Measurements from ENCODE around the gene TCEAL6.
A peak's percentile ranks its signal among the peaks of the same experiment; 100 is the strongest.
"Not testable (repeated sequence)": the region's sequence is repeated elsewhere in the genome, so short reads cannot be mapped to it uniquely, and the experiment has no call there.

TCEAL6 gene

GRCh38 chrX:102142274-102142673 is at the start of gene TCEAL6:
Gene TCEAL6 (minus strand): TSS chrX:102142481.
- not testable (repeated sequence) for H3K4me3 ChIP-seq (ENCODE audit: low read depth in 1 of 2, low read length in 2 of 2); H3K36me3 ChIP-seq (ENCODE audit: control insufficient read depth in 1 of 2, insufficient read depth in 2 of 2, low read length in 2 of 2); H3K27me3 ChIP-seq (ENCODE audit: low read depth, low read length); H3K9me3 ChIP-seq (ENCODE audit: control insufficient read depth in 1 of 2, low read length in 2 of 2); H3K4me1 ChIP-seq (ENCODE audit: control insufficient read depth in 1 of 2, insufficient read depth in 2 of 2, low read length in 2 of 2); H3K27ac ChIP-seq (ENCODE audit: low read length)

- H3K36me3 ChIP-seq (ENCODE audit: control insufficient read depth in 1 of 2, insufficient read depth in 2 of 2, low read length in 2 of 2): no peaks in the 10 kb centered on the region
- H3K27ac ChIP-seq (ENCODE audit: low read length): no peak overlapping the region
- no peaks in the 10 kb centered on the region for H3K4me1 ChIP-seq (ENCODE audit: control insufficient read depth in 1 of 2, insufficient read depth in 2 of 2, low read length in 2 of 2)
- H3K4me3 ChIP-seq (ENCODE audit: low read depth in 1 of 2, low read length in 2 of 2): no peak overlapping the region
- H3K27me3 ChIP-seq (ENCODE audit: low read depth, low read length): no peaks in the 10 kb centered on the region
- H3K9me3 ChIP-seq (ENCODE audit: control insufficient read depth in 1 of 2, low read length in 2 of 2): no peaks in the 10 kb centered on the region
These were observed 43.9 kb upstream of the TCEAL6 start for GRCh38 chrX:102185967-102186720.

- no peaks in the 10 kb centered on the region for H3K27me3 ChIP-seq (ENCODE audit: low read depth, low read length)
- H3K27ac ChIP-seq (ENCODE audit: low read length): no peak within 1 kb of the TSS
- no peaks in the 10 kb centered on the region for H3K9me3 ChIP-seq (ENCODE audit: control insufficient read depth in 1 of 2, low read length in 2 of 2)
- H3K4me1 ChIP-seq (ENCODE audit: control insufficient read depth in 1 of 2, insufficient read depth in 2 of 2, low read length in 2 of 2): no peaks in the 10 kb centered on the region
- no peaks in the 10 kb centered on the region for H3K36me3 ChIP-seq (ENCODE audit: control insufficient read depth in 1 of 2, insufficient read depth in 2 of 2, low read length in 2 of 2)
- peak within 1 kb of the TSS; percentile 62 to 66 for H3K4me3 ChIP-seq (ENCODE audit: low read depth in 1 of 2, low read length in 2 of 2)
These were observed 13.5 kb upstream of the TCEAL6 start, which contains the start of gene BEX5 for GRCh38 chrX:102155806-102156179. Gene BEX5 (minus strand): TSS chrX:102155977. CDS start chrX:102154265, 1,712 bp downstream.

- Histone ChIP-seq H3K4me1 (ENCODE audit: control insufficient read depth in 1 of 2, insufficient read depth in 2 of 2, low read length in 2 of 2) (no peaks in the 10 kb centered on the region), H3K27ac (ENCODE audit: low read length) (no peak overlapping the region), H3K9me3 (ENCODE audit: control insufficient read depth in 1 of 2, low read length in 2 of 2) (no peaks in the 10 kb centered on the region), H3K27me3 (ENCODE audit: low read depth, low read length) (no peaks in the 10 kb centered on the region), H3K4me3 (ENCODE audit: low read depth in 1 of 2, low read length in 2 of 2) (peak overlapping the region; percentile 62 to 66), H3K36me3 (ENCODE audit: control insufficient read depth in 1 of 2, insufficient read depth in 2 of 2, low read length in 2 of 2) (no peaks in the 10 kb centered on the region)
These were observed 12.9 kb upstream of the TCEAL6 start for GRCh38 chrX:102154900-102155805.

GRCh38 chrX:102154218-102154860 is 12.1 kb upstream of the TCEAL6 start:
- Histone ChIP-seq H3K27ac (ENCODE audit: low read length) (no peak overlapping the region), H3K36me3 (ENCODE audit: control insufficient read depth in 1 of 2, insufficient read depth in 2 of 2, low read length in 2 of 2) (no peaks in the 10 kb centered on the region), H3K4me1 (ENCODE audit: control insufficient read depth in 1 of 2, insufficient read depth in 2 of 2, low read length in 2 of 2) (no peaks in the 10 kb centered on the region), H3K9me3 (ENCODE audit: control insufficient read depth in 1 of 2, low read length in 2 of 2) (no peaks in the 10 kb centered on the region), H3K4me3 (ENCODE audit: low read depth in 1 of 2, low read length in 2 of 2) (peak overlapping the region in 1 of 2 donors; percentile 66), H3K27me3 (ENCODE audit: low read depth, low read length) (no peaks in the 10 kb centered on the region)

GRCh38 chrX:102141631-102142030 is 650 bp downstream of the TCEAL6 start:
- not testable (repeated sequence) for H3K9me3 ChIP-seq (ENCODE audit: control insufficient read depth in 1 of 2, low read length in 2 of 2); H3K27ac ChIP-seq (ENCODE audit: low read length); H3K27me3 ChIP-seq (ENCODE audit: low read depth, low read length); H3K36me3 ChIP-seq (ENCODE audit: control insufficient read depth in 1 of 2, insufficient read depth in 2 of 2, low read length in 2 of 2); H3K4me1 ChIP-seq (ENCODE audit: control insufficient read depth in 1 of 2, insufficient read depth in 2 of 2, low read length in 2 of 2); H3K4me3 ChIP-seq (ENCODE audit: low read depth in 1 of 2, low read length in 2 of 2)

GRCh38 chrX:102140876-102141275 is 1.4 kb downstream of the TCEAL6 start:
- H3K36me3 ChIP-seq (ENCODE audit: control insufficient read depth in 1 of 2, insufficient read depth in 2 of 2, low read length in 2 of 2); H3K4me3 ChIP-seq (ENCODE audit: low read depth in 1 of 2, low read length in 2 of 2); H3K4me1 ChIP-seq (ENCODE audit: control insufficient read depth in 1 of 2, insufficient read depth in 2 of 2, low read length in 2 of 2); H3K27ac ChIP-seq (ENCODE audit: low read length); H3K27me3 ChIP-seq (ENCODE audit: low read depth, low read length); H3K9me3 ChIP-seq (ENCODE audit: control insufficient read depth in 1 of 2, low read length in 2 of 2): not testable (repeated sequence)

- Histone ChIP-seq H3K27me3 (ENCODE audit: low read depth, low read length) (no peaks in the 10 kb centered on the region), H3K4me1 (ENCODE audit: control insufficient read depth in 1 of 2, insufficient read depth in 2 of 2, low read length in 2 of 2) (no peaks in the 10 kb centered on the region), H3K9me3 (ENCODE audit: control insufficient read depth in 1 of 2, low read length in 2 of 2) (no peaks in the 10 kb centered on the region), H3K27ac (ENCODE audit: low read length) (no peak overlapping the region), H3K36me3 (ENCODE audit: control insufficient read depth in 1 of 2, insufficient read depth in 2 of 2, low read length in 2 of 2) (no peaks in the 10 kb centered on the region), H3K4me3 (ENCODE audit: low read depth in 1 of 2, low read length in 2 of 2) (no peak overlapping the region)
These were observed 4.2 kb downstream of the TCEAL6 start for GRCh38 chrX:102138064-102138463.

- no peak overlapping the region for H3K4me3 ChIP-seq (ENCODE audit: low read depth in 1 of 2, low read length in 2 of 2)
- no peak overlapping the region for H3K27ac ChIP-seq (ENCODE audit: low read length)
- no peaks in the 10 kb centered on the region for H3K4me1 ChIP-seq (ENCODE audit: control insufficient read depth in 1 of 2, insufficient read depth in 2 of 2, low read length in 2 of 2)
- H3K9me3 ChIP-seq (ENCODE audit: control insufficient read depth in 1 of 2, low read length in 2 of 2): no peaks in the 10 kb centered on the region
- H3K27me3 ChIP-seq (ENCODE audit: low read depth, low read length): no peaks in the 10 kb centered on the region
- H3K36me3 ChIP-seq (ENCODE audit: control insufficient read depth in 1 of 2, insufficient read depth in 2 of 2, low read length in 2 of 2): no peaks in the 10 kb centered on the region
These were observed 12.8 kb downstream of the TCEAL6 start for GRCh38 chrX:102129473-102129872.

GRCh38 chrX:102126863-102127262 is 15.4 kb downstream of the TCEAL6 start:
- H3K9me3 ChIP-seq (ENCODE audit: control insufficient read depth in 1 of 2, low read length in 2 of 2): no peaks in the 10 kb centered on the region
- H3K4me3 ChIP-seq (ENCODE audit: low read depth in 1 of 2, low read length in 2 of 2): peak overlapping the region in 1 of 2 donors; percentile 58
- no peak overlapping the region for H3K27ac ChIP-seq (ENCODE audit: low read length)
- H3K36me3 ChIP-seq (ENCODE audit: control insufficient read depth in 1 of 2, insufficient read depth in 2 of 2, low read length in 2 of 2): no peaks in the 10 kb centered on the region
- H3K27me3 ChIP-seq (ENCODE audit: low read depth, low read length): no peaks in the 10 kb centered on the region
- H3K4me1 ChIP-seq (ENCODE audit: control insufficient read depth in 1 of 2, insufficient read depth in 2 of 2, low read length in 2 of 2): no peaks in the 10 kb centered on the region

GRCh38 chrX:102126080-102126818 is 16.0 kb downstream of the TCEAL6 start:
- not testable (repeated sequence) for H3K4me1 ChIP-seq (ENCODE audit: control insufficient read depth in 1 of 2, insufficient read depth in 2 of 2, low read length in 2 of 2); H3K36me3 ChIP-seq (ENCODE audit: control insufficient read depth in 1 of 2, insufficient read depth in 2 of 2, low read length in 2 of 2)
- H3K4me3 ChIP-seq (ENCODE audit: low read depth in 1 of 2, low read length in 2 of 2): peak overlapping the region in 1 of 2 donors; percentile 58

More at GRCh38 chrX:102126080-102126818, 16.0 kb downstream of the TCEAL6 start:
- not testable (repeated sequence) for H3K9me3 ChIP-seq (ENCODE audit: control insufficient read depth in 1 of 2, low read length in 2 of 2); H3K27me3 ChIP-seq (ENCODE audit: low read depth, low read length); H3K27ac ChIP-seq (ENCODE audit: low read length)

Data from muscle layer of duodenum (tissue), 2 donors.